ENCODE results near the gene PROZ. TPM values are rescaled to one million over a fixed set of nuclear protein-coding genes. Genes with fewer than 3 reads are reported as not detected.

The PROZ gene
- total RNA-seq, 1 experiment from 2014 or later = not detected

- Mint-ChIP-seq H3K36me3 (ENCODE audit: insufficient read depth in 1 of 3, low read depth in 3 of 3) (peaks cover 10 to 31% (median 11%) of the 10 kb centered on the region in 3 experiments; a peak in 5 of 7 replicates), H3K9me3 (no peaks in the 10 kb centered on the region), H3K4me1 (peaks cover 19 to 24% of the 10 kb centered on the region in 2 experiments), H3K27ac (no peak overlapping the region), H3K4me3 (no peak overlapping the region), H3K27me3 (ENCODE audit: low read depth) (peaks cover 9% of the 10 kb centered on the region)
- Histone ChIP-seq H3K23ac (ENCODE audit: insufficient read length, low read depth, low read length) (no peak overlapping the region), H4K5ac (ENCODE audit: insufficient read length, low read depth, low read length) (no peak overlapping the region), H3K9me3 (ENCODE audit: control insufficient read depth, low read depth, low read length) (no peaks in the 10 kb centered on the region), H3K23me2 (ENCODE audit: insufficient read length, low read depth, low read length, poor library complexity, severe bottlenecking) (no peaks in the 10 kb centered on the region), H3K4me2 (ENCODE audit: insufficient read depth, insufficient read length, low read length) (no peak overlapping the region), H2BK5ac (ENCODE audit: insufficient read length, low read length) (no peak overlapping the region), H2AFZ (ENCODE audit: low read length) (no peak overlapping the region), H2BK20ac (ENCODE audit: low read depth, low read length, poor library complexity, severe bottlenecking) (no peak overlapping the region), H4K8ac (replicated peaks; ENCODE audit: insufficient read length, low read depth, low read length) (no peak overlapping the region), H2BK12ac (ENCODE audit: insufficient read length, low read depth, low read length) (no peak overlapping the region), H3K4me1 (ENCODE audit: insufficient read depth, low read length) (no peaks in the 10 kb centered on the region), H3K79me2 (ENCODE audit: insufficient read depth, low read length) (no peaks in the 10 kb centered on the region), H3K18ac (ENCODE audit: insufficient read length, low read depth, low read length) (no peak overlapping the region), H3K56ac (ENCODE audit: insufficient read length, low read depth, low read length) (no peak overlapping the region), H2BK120ac (ENCODE audit: low read depth, low read length, poor library complexity, severe bottlenecking) (no peak overlapping the region), H2AK5ac (ENCODE audit: insufficient read length, low read length) (no peak overlapping the region), H3K27ac (ENCODE audit: insufficient read length, low read depth, low read length) (no peak overlapping the region), H3K79me1 (ENCODE audit: insufficient read depth, low read depth, low read length, poor library complexity, severe bottlenecking) (no peaks in the 10 kb centered on the region), H4K91ac (ENCODE audit: insufficient read length, low read depth, low read length) (no peak overlapping the region), H3K14ac (ENCODE audit: insufficient read depth, low read length) (no peak overlapping the region), H4K20me1 (ENCODE audit: control insufficient read depth, insufficient read depth, insufficient read length) (no peaks in the 10 kb centered on the region), H3T11ph (ENCODE audit: low read length) (no peak overlapping the region), H3K9ac (ENCODE audit: extremely low read depth, insufficient read length, low read length) (no peak overlapping the region), H3K4ac (ENCODE audit: low read depth, low read length) (no peak overlapping the region), H2BK15ac (ENCODE audit: low read depth, low read length) (no peak overlapping the region), H3K27me3 (ENCODE audit: insufficient read depth, low read length) (no peaks in the 10 kb centered on the region)
- no peak for TF ChIP-seq CTCF (conservative IDR thresholded peaks at IDR 0.05)
- WGBS (ENCODE audit: extremely low coverage, insufficient read length, low lambda C conversion rate) = no CpG with 5 or more reads among the region's 5 CpGs
- no peak for DNase-seq
These were observed 8.2 kb downstream of the PROZ start for GRCh38 chr13:113166681-113167080.

Data from H9 (cell line).